Measurements from ENCODE around the gene NAALAD2. TPM values are rescaled to one million over a fixed set of nuclear protein-coding genes. Genes with fewer than 3 reads are reported as not detected.

The NAALAD2 gene
- total RNA-seq, 1 experiment from 2014 or later, result 2.1 TPM

DNA sequence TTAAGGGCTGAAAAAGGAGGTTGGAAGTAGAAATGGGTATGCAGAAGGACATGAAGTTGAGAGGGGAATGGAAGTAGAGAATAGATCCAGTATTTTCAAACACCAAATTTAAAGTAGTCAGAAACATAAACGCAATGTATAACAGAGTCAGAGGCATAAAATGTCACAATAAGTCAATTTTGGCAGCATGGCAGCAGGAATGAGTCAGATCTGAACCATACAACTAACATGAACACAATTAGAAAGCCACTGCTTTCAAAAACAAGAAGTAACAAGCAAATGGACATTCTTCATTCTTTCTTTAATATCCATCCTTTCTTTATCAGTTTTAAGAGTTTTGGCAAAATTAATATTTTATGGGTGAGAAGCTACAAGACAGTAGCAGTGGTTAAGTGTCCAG, 85.9 kb downstream of the NAALAD2 start:
- peaks cover 14 to 30% (median 22%) of the 10 kb centered on the region in 3 experiments for H3K36me3 Mint-ChIP-seq (ENCODE audit: insufficient read depth in 1 of 3, low read depth in 3 of 3)
- peaks cover 4% of the 10 kb centered on the region for H3K79me1 ChIP-seq (ENCODE audit: insufficient read depth, low read depth, low read length, poor library complexity, severe bottlenecking)
- H3K9ac ChIP-seq (ENCODE audit: extremely low read depth, insufficient read length, low read length), result no peak overlapping the region
- no peak overlapping the region for H2BK5ac ChIP-seq (ENCODE audit: insufficient read length, low read length)
- H4K20me1 ChIP-seq (ENCODE audit: control insufficient read depth, insufficient read depth, insufficient read length), result no peaks in the 10 kb centered on the region
- peaks cover 6% of the 10 kb centered on the region for H3K23me2 ChIP-seq (ENCODE audit: insufficient read length, low read depth, low read length, poor library complexity, severe bottlenecking)
- H3K27me3 Mint-ChIP-seq (ENCODE audit: low read depth), result no peaks in the 10 kb centered on the region
- TF ChIP-seq, protein P1, sequence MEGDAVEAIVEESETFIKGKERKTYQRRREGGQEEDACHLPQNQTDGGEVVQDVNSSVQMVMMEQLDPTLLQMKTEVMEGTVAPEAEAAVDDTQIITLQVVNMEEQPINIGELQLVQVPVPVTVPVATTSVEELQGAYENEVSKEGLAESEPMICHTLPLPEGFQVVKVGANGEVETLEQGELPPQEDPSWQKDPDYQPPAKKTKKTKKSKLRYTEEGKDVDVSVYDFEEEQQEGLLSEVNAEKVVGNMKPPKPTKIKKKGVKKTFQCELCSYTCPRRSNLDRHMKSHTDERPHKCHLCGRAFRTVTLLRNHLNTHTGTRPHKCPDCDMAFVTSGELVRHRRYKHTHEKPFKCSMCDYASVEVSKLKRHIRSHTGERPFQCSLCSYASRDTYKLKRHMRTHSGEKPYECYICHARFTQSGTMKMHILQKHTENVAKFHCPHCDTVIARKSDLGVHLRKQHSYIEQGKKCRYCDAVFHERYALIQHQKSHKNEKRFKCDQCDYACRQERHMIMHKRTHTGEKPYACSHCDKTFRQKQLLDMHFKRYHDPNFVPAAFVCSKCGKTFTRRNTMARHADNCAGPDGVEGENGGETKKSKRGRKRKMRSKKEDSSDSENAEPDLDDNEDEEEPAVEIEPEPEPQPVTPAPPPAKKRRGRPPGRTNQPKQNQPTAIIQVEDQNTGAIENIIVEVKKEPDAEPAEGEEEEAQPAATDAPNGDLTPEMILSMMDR (conservative IDR thresholded peaks at IDR 0.05), result no peak
- no peak overlapping the region for H3K27ac ChIP-seq (ENCODE audit: insufficient read length, low read depth, low read length)
- peaks cover 5 to 12% of the 10 kb centered on the region in 2 experiments; a peak in 4 of 5 replicates for H3K9me3 Mint-ChIP-seq
- no peak overlapping the region for H3K4ac ChIP-seq (ENCODE audit: low read depth, low read length)
- H3K4me3 Mint-ChIP-seq, result peak overlapping the region; percentile 9 to 39
- H2BK120ac ChIP-seq (ENCODE audit: low read depth, low read length, poor library complexity, severe bottlenecking), result no peak overlapping the region
- no peak overlapping the region for H2BK20ac ChIP-seq (ENCODE audit: low read depth, low read length, poor library complexity, severe bottlenecking)
- no peaks in the 10 kb centered on the region for H3K9me3 ChIP-seq (ENCODE audit: control insufficient read depth, low read depth, low read length)
- no peak overlapping the region for H4K8ac ChIP-seq (replicated peaks; ENCODE audit: insufficient read length, low read depth, low read length)
- no peak overlapping the region for H2BK12ac ChIP-seq (ENCODE audit: insufficient read length, low read depth, low read length)
- no peaks in the 10 kb centered on the region for H3K27me3 ChIP-seq (ENCODE audit: insufficient read depth, low read length)
- H4K91ac ChIP-seq (ENCODE audit: insufficient read length, low read depth, low read length), result no peak overlapping the region
- H3K27ac Mint-ChIP-seq, result 0 out of 7 replicates have a peak overlapping the region, but pooled peaks of 1 of the 3 experiments have one; percentile 29
- no peak overlapping the region for H3K4me2 ChIP-seq (ENCODE audit: insufficient read depth, insufficient read length, low read length)
- H3K4me1 ChIP-seq (ENCODE audit: insufficient read depth, low read length), result no peaks in the 10 kb centered on the region; the same call in 1 of the 2 replicates
- H3K79me2 ChIP-seq (ENCODE audit: insufficient read depth, low read length), result peaks cover 44% of the 10 kb centered on the region; the same call in 1 of the 2 replicates
- H3K4me1 Mint-ChIP-seq, result peaks cover 56% of the 10 kb centered on the region in 2 experiments
- no peak overlapping the region for H2AFZ ChIP-seq (ENCODE audit: low read length)
- WGBS (ENCODE audit: extremely low coverage, insufficient read length, low lambda C conversion rate), result no CpG with 5 or more reads among the region's 1 CpG
- H3K18ac ChIP-seq (ENCODE audit: insufficient read length, low read depth, low read length), result no peak overlapping the region
- no peak overlapping the region for H3K14ac ChIP-seq (ENCODE audit: insufficient read depth, low read length)
- H3T11ph ChIP-seq (ENCODE audit: low read length), result no peak overlapping the region
- no peak overlapping the region for H4K5ac ChIP-seq (ENCODE audit: insufficient read length, low read depth, low read length)
- H2AK5ac ChIP-seq (ENCODE audit: insufficient read length, low read length), result no peak overlapping the region
- H3K56ac ChIP-seq (ENCODE audit: insufficient read length, low read depth, low read length), result no peak overlapping the region
- no peak for DNase-seq
- no peak overlapping the region for H3K23ac ChIP-seq (ENCODE audit: insufficient read length, low read depth, low read length)
- no peak overlapping the region for H2BK15ac ChIP-seq (ENCODE audit: low read depth, low read length)
